DMS114 treated with DMSO at 0.1 percent for 48 hours (cell line): ENCODE data around the gene FNDC3B.

Experiments
- DNase-seq: peaks from one replicate; lab custom pipeline; 2025; ENCODE audit not compliant: unreplicated experiment; lab: John Stamatoyannopoulos, UW

Gene FNDC3B

GRCh38 chr3:172300862-172301261 is 261.5 kb downstream of the FNDC3B start:
- DNase-seq, result no peak

DNA sequence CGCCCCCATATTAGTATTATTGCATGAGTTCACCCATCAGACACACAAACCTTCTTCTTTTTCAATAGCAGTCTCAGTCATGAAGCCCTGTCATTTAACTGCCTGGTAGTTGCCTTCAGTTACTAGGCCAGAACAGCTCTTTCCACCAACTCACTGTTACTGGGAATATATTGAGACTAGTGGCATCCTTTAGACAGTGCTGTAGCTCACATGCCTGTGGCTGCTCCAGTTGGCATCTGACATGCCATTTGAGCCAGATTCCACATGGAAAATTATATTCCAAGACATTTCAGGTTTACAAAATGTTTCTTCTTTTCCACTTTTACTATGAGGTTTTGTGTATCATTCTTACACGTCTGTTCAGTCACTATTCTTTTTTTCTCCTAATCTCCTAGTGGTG is 262.8 kb downstream of the FNDC3B start:
- no peak for DNase-seq

DNA sequence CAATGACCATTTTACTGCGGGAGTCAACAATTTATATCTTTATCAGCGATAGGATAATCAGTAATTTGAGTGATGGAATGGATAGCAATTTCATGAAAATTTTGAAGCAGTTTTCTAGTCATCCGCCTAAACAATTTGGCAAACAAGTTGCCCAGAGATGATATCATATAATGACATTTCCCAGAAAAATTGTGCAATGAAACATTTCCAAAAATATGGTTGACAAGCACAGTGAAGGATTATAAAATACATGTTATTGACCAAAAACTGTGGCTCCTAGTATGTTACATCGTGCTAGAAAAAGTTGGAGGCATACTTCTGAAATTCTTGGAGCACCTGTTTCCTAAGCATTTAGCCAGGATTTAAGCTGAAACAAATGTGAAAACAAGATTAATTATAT is 263.8 kb downstream of the FNDC3B start:
- no peak for DNase-seq

GRCh38 chr3:172303941-172304558 is 264.7 kb downstream of the FNDC3B start:
- no peak for DNase-seq

- no peak for DNase-seq
Measured at GRCh38 chr3:172305552-172305951, 266.2 kb downstream of the FNDC3B start.

DNA sequence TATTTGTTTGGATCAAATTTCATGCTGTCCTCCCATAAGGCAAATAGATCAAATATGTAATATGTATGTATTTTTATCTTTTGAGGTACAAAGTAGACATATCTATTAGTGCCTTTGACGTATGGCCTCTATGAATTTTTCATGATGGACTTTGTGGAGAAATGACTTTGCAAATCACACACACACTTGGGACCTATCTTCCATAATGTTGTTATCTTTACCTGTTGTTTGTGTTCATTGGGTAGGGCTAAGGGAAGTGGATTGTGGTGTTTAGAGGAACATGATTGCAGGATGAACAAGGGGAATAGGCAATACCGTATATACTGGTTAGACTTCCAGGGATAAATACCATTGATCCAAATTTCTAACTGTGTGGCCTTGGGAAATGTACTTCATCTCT is 266.6 kb downstream of the FNDC3B start:
- no peak for DNase-seq

DNA sequence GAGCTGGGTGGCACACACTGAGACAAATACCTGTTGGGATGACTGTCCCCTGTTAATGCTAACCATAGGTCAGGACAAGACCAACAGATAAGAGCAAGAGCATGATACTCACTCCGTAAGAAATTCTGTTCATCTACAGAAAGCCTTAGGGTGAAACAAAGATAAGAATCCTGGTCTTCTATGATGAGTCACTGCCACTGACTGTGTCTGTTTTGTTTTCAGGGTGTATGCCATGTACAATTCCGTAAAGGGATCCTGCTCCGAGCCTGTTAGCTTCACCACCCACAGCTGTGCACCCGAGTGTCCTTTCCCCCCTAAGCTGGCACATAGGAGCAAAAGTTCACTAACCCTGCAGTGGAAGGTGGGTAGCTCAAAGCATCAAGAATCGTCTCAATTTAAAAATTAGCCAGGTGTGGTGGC is 267.8 kb downstream of the FNDC3B start:
- no peak for DNase-seq

DNA sequence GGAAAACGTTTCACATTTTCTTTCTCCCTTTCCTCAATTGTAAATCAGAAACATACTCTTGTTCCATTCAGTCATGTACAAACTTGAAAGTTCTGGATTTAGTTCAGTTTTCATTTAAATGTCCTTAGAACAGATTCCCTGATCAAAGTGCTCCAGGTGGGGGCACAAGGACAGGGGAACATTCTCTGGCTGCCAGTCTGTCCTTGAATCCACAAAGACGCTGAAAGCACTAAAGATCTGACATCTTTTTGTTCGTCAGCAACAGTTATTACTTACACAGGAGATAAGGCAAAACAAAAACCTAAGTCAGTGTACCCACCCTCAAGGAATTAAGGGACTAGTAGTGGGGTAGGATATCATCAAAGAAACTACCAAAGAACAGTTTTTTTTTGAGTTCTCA is 269.7 kb downstream of the FNDC3B start:
- no peak for DNase-seq

DNA sequence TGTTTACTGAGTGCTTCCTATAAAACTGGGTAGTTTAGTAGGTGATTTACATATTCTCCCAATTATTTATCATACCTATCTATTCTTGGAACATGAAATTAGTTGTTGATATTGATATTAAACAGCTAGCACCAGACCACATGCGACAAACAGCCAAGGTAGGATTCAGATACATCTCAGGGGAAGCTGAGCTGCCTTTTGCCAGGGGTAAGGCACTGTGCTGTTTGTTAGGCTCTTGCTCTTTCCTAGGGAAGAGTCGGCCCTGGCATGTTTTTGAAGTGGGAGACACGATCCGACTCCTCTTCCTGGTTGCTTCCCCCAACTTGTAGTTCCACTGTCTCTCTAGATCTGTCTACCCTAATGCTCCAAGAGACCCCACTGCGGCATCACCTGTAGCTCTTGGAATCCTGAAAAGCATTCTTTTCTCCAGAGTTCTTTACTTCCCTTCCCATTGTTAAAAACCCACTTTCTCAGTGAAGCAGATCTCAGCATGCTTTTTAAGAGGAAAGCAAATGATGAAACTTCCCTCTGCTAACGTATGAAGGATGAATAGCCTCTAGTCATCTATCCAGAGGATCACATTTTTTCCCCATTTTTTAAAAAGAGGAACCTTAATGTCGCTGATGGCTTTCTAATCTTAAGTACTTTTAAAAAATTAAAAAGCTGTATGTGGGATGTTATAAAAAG is 270.5 kb downstream of the FNDC3B start:
- no peak for DNase-seq

DNA sequence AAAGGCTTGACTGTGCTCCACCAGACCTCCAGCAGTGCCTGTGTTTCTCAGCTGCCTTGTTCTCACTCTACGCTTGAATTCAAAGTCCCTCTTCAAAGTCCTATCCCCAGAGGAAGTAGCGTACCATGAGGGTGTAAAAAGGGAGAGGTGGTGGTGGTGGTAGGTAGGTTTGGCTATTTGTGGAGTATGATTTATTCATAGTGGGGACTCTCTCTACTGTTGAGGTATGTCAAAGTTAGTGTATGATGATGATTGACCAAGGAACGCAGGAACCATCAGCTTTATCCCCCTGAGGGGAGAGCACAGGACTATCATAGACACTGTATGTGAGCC is 271.0 kb downstream of the FNDC3B start:
- DNase-seq, result no peak

DNA sequence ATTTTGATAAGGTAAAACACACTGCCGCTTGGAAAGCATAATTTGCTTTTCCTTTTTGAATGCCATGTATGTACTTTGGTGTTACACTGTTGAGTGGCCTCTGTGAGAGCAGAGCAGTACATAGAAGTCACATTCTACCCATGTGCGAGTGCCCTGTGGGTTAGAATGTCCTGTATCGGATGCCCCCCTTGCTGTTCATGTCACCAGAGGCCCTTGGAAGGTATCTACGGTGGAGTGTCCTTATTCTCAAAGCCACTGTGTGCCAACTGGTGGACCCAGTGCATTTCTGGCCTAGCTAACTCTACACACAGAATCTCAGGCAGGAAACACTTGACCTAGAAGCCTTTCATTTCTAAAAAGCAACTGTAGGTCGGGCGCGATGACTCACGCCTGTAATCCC is 271.8 kb downstream of the FNDC3B start:
- DNase-seq, result no peak

- DNase-seq, result no peak
Measured at GRCh38 chr3:172312001-172312400, 272.6 kb downstream of the FNDC3B start.

DNA sequence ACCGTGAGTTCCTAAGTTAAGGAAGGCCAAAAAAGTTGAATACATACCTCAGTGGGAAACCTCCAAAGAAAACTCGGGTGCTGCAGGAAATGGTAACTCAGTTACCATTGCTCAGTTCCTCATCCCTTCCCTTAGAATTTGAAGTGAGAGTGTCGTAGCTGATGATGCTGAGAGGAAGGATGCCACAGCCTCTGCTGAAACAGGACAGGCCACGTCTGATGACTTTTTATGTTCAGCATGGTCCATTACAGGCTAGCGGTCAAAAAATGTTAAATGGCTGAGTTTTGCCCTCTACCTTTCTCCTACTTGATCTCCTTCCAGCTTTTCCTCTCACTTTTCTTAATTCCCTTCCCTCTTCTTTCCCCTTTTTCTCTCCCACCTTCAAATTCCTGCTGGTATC is 273.3 kb downstream of the FNDC3B start:
- DNase-seq, result no peak

DNA sequence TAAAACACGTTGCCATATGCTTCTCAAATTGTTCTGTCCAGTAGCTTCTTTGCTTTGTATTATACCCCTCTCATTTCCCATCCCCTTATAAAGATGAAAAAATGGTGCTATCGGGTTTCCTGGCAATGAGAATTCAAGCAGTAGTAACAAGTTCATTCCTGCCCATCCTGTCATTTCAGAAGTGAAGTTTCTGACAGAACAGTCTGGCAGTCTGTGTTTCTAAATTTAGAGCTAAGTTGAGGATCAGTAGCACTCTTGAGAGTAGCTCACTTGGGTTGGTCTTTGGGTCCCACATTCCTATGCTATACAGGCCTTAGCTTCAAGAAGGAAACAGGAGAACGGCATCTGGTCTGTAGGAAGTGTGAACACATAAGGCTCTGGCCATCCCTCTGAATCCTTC is 274.3 kb downstream of the FNDC3B start:
- DNase-seq, result no peak

DNA sequence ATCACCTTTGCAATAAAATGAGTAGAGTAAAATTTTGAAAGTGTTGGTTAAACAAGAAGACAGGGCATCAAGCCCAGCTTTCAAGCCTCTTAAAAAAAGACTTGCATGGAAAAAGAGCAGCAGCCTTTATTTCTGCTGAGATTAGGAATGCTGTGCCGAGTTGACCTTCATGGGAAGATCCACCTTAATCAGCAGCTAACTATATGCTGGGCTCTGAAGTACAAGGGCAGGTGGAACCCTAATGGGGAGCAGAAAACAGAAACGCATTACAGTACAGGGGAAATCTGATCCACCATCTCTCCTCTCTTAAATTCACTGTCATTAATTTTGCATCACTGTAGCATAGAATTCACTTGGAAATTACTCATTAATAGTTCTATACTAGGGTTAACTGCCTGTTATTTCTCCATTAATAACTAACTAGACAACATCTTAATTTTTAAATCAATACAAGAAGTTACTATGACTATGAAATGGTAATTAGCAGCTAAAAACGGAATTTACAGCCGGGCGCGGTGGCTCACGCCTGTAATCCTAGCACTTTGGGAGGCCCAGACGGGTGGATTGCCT is 275.3 kb downstream of the FNDC3B start:
- no peak for DNase-seq

GRCh38 chr3:172315401-172316091 is 276.2 kb downstream of the FNDC3B start:
- no peak for DNase-seq

DNA sequence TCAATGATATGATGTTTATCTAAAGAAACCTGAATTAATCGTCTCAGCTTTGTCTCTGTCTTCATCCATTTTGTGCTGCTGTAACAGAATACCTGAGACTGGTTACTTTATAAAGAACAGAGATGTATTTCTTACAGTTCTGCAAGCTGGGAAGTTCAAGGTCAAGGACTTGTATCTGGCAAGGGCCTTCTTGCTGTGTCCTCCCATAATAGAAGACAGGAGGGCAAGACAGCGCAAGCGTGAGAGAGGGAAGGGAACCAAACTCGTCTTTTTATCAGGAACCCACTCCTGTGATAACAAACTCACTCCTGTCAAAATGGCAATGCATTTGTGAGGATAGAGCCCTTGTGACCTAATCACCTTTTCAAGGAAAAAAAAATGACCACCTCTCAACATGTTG is 277.4 kb downstream of the FNDC3B start:
- no peak for DNase-seq

- DNase-seq, result no peak
Measured at GRCh38 chr3:172317481-172317880, 278.1 kb downstream of the FNDC3B start.

GRCh38 chr3:172317984-172318383 is 278.6 kb downstream of the FNDC3B start:
- DNase-seq, result no peak

GRCh38 chr3:172319595-172319994 is 280.2 kb downstream of the FNDC3B start:
- no peak for DNase-seq

- DNase-seq, result no peak
Measured at GRCh38 chr3:172320468-172320867, 281.1 kb downstream of the FNDC3B start.

GRCh38 chr3:172321035-172321434 is 281.7 kb downstream of the FNDC3B start:
- DNase-seq, result no peak
